Measurements from ENCODE around the gene FAM50A.

FAM50A gene

DNA sequence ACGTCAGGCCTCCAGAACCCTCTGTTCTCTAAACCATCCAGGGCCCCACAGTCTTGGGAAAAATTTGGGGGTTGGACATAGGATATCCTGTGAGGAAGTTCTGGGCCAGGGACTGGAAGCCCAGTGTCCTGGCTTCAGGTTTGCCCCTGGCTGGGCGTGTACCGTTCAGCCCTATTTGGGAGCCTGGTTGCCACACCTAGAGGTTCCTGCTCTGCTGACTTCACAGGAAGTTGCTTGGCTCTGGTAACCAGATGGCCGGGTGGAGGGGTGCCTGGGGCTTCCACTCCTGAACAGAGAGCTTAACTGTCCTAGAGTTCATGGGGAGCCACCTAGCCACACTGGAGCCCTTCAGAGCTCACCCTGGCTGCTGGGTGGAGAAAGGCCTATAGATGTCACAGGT is 31.5 kb upstream of the FAM50A start:
- TF ChIP-seq, protein P1, sequence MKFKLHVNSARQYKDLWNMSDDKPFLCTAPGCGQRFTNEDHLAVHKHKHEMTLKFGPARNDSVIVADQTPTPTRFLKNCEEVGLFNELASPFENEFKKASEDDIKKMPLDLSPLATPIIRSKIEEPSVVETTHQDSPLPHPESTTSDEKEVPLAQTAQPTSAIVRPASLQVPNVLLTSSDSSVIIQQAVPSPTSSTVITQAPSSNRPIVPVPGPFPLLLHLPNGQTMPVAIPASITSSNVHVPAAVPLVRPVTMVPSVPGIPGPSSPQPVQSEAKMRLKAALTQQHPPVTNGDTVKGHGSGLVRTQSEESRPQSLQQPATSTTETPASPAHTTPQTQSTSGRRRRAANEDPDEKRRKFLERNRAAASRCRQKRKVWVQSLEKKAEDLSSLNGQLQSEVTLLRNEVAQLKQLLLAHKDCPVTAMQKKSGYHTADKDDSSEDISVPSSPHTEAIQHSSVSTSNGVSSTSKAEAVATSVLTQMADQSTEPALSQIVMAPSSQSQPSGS (tag by site-specific recombination; IDR thresholded peaks at IDR 0.05; ENCODE audit: low read depth): no peak
- TF ChIP-seq ZNF571 (tag by site-specific recombination; IDR thresholded peaks at IDR 0.05): no peak
- TF ChIP-seq ZNF529 (tag by site-specific recombination; IDR thresholded peaks at IDR 0.05; ENCODE audit: insufficient replicate concordance): no peak
- TF ChIP-seq, protein P2, sequence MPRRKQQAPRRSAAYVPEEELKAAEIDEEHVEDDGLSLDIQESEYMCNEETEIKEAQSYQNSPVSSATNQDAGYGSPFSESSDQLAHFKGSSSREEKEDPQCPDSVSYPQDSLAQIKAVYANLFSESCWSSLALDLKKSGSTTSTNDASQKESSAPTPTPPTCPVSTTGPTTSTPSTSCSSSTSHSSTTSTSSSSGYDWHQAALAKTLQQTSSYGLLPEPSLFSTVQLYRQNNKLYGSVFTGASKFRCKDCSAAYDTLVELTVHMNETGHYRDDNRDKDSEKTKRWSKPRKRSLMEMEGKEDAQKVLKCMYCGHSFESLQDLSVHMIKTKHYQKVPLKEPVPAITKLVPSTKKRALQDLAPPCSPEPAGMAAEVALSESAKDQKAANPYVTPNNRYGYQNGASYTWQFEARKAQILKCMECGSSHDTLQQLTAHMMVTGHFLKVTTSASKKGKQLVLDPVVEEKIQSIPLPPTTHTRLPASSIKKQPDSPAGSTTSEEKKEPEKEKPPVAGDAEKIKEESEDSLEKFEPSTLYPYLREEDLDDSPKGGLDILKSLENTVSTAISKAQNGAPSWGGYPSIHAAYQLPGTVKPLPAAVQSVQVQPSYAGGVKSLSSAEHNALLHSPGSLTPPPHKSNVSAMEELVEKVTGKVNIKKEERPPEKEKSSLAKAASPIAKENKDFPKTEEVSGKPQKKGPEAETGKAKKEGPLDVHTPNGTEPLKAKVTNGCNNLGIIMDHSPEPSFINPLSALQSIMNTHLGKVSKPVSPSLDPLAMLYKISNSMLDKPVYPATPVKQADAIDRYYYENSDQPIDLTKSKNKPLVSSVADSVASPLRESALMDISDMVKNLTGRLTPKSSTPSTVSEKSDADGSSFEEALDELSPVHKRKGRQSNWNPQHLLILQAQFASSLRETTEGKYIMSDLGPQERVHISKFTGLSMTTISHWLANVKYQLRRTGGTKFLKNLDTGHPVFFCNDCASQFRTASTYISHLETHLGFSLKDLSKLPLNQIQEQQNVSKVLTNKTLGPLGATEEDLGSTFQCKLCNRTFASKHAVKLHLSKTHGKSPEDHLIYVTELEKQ (tag by site-specific recombination; IDR thresholded peaks at IDR 0.05; ENCODE audit: borderline replicate concordance): no peak
- TF ChIP-seq GLIS2 (tag by site-specific recombination; IDR thresholded peaks at IDR 0.05): no peak
- TF ChIP-seq ZNF596 (tag by site-specific recombination; IDR thresholded peaks at IDR 0.05): no peak
- TF ChIP-seq BCL11A (tag by site-specific recombination; IDR thresholded peaks at IDR 0.05; ENCODE audit: low read depth): no peak
- TF ChIP-seq, protein P3, sequence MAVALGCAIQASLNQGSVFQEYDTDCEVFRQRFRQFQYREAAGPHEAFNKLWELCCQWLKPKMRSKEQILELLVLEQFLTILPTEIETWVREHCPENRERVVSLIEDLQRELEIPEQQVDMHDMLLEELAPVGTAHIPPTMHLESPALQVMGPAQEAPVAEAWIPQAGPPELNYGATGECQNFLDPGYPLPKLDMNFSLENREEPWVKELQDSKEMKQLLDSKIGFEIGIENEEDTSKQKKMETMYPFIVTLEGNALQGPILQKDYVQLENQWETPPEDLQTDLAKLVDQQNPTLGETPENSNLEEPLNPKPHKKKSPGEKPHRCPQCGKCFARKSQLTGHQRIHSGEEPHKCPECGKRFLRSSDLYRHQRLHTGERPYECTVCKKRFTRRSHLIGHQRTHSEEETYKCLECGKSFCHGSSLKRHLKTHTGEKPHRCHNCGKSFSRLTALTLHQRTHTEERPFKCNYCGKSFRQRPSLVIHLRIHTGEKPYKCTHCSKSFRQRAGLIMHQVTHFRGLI (tag by site-specific recombination; IDR thresholded peaks at IDR 0.05): no peak
- TF ChIP-seq ZNF174 (tag by site-specific recombination; IDR thresholded peaks at IDR 0.05): no peak
- TF ChIP-seq, protein P4, sequence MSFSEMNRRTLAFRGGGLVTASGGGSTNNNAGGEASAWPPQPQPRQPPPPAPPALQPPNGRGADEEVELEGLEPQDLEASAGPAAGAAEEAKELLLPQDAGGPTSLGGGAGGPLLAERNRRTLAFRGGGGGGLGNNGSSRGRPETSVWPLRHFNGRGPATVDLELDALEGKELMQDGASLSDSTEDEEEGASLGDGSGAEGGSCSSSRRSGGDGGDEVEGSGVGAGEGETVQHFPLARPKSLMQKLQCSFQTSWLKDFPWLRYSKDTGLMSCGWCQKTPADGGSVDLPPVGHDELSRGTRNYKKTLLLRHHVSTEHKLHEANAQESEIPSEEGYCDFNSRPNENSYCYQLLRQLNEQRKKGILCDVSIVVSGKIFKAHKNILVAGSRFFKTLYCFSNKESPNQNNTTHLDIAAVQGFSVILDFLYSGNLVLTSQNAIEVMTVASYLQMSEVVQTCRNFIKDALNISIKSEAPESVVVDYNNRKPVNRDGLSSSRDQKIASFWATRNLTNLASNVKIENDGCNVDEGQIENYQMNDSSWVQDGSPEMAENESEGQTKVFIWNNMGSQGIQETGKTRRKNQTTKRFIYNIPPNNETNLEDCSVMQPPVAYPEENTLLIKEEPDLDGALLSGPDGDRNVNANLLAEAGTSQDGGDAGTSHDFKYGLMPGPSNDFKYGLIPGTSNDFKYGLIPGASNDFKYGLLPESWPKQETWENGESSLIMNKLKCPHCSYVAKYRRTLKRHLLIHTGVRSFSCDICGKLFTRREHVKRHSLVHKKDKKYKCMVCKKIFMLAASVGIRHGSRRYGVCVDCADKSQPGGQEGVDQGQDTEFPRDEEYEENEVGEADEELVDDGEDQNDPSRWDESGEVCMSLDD (tag by site-specific recombination; IDR thresholded peaks at IDR 0.05): no peak
- no peak for TF ChIP-seq ZNF202 (tag by site-specific recombination; IDR thresholded peaks at IDR 0.05; ENCODE audit: borderline replicate concordance)
- TF ChIP-seq ZNF16 (tag by site-specific recombination; IDR thresholded peaks at IDR 0.05; ENCODE audit: low read depth): no peak
- Histone ChIP-seq H3K27ac (ENCODE audit: extremely low read depth, low read depth, low read length) (no peak overlapping the region), H3K9me3 (ENCODE audit: control insufficient read depth, insufficient read depth, low read depth, low read length) (no peaks in the 10 kb centered on the region), H3K4me1 (ENCODE audit: control insufficient read depth, insufficient read depth, low read length) (no peaks in the 10 kb centered on the region; the same call in 1 of the 2 replicates), H3K4me3 (ENCODE audit: low read depth, low read length) (no peak overlapping the region), H3K36me3 (ENCODE audit: control insufficient read depth in 2 of 2, insufficient read depth in 1 of 2, low read length in 2 of 2) (peaks cover 5 to 16% of the 10 kb centered on the region in 2 experiments; a peak in 2 of 3 replicates)
- ChIA-PET POLR2A (interaction anchor here (0.6 to 4.0 kb wide), 10 partner anchors 9 to 135 kb away, joined by 3 to 57 read pairs (median 8); partner anchors contain the start of genes ATP6AP1, FAM50A, IKBKG and RPL10), CTCF (interaction anchor here (1.0 kb wide), 2 partner anchors 13 to 39 kb away, joined by 4 to 5 read pairs; partner anchors contain the start of gene RPL10)

DNA sequence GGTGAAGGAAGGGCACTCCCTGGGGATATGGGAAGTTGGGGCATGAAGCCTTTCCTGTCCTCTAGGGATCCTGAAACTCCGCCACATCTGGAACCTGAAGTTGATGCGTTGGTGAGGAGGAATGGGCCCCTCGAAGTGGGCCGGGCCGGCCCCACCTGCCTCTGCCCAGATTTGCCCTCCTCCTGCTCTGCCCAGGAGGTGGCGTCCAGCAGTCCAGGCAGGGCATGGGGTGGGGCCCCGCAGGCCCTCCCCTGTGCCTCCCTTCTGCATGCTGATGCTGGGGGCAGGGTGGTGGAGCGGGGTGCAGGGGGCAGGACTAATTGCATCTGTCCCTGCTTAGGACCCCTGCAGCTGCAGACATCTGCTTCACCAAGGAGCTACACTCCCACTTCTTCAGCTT is 30.8 kb upstream of the FAM50A start:
- ChIA-PET CTCF (interaction anchor here (0.7 kb wide), 1 partner anchor 14 kb away, joined by 3 read pairs; no protein-coding TSS in a partner anchor), POLR2A (no interaction called here)
- no peak for TF ChIP-seq ZNF214 (tag by site-specific recombination; IDR thresholded peaks at IDR 0.05; ENCODE audit: borderline replicate concordance)
- TF ChIP-seq GLIS2 (tag by site-specific recombination; IDR thresholded peaks at IDR 0.05): peak; percentile 9; the same call in 1 of the 2 replicates
- Histone ChIP-seq H3K36me3 (ENCODE audit: control insufficient read depth in 2 of 2, insufficient read depth in 1 of 2, low read length in 2 of 2) (peaks cover 5 to 16% of the 10 kb centered on the region in 2 experiments; a peak in 2 of 3 replicates), H3K9me3 (ENCODE audit: control insufficient read depth, insufficient read depth, low read depth, low read length) (no peaks in the 10 kb centered on the region), H3K4me1 (ENCODE audit: control insufficient read depth, insufficient read depth, low read length) (no peaks in the 10 kb centered on the region; the same call in 1 of the 2 replicates), H3K27ac (ENCODE audit: extremely low read depth, low read depth, low read length) (no peak overlapping the region), H3K4me3 (ENCODE audit: low read depth, low read length) (no peak overlapping the region)
